Glomerular endothelial cell (primary cell): ENCODE results near the gene MGA. TPM values are rescaled to one million over a fixed set of nuclear protein-coding genes. Genes with fewer than 3 reads are reported as not detected.

Experiments
- total RNA-seq: library from RNA; depleted of rRNA; stranded (reverse); fragments of >200 nt; gene quantifications from 2 replicates; pipeline ENCODE4 v1.2.3, GENCODE V29; 2015

Gene MGA
- total RNA-seq, 1 donor from 2014 or later = 50.7 TPM

Other genes starting within 250 kb of the MGA start
- 27.4 and 34.7 TPM in 2 replicates for gene RTF1, start 243.3 kb upstream of the MGA start, total RNA-seq
- 2.1 and 5.0 TPM in 2 replicates for gene ITPKA, start 166.5 kb upstream of the MGA start, total RNA-seq
- gene LTK, start 146.6 kb upstream of the MGA start, total RNA-seq = 0.24 and 0.70 TPM in 2 replicates
- 27.6 and 33.5 TPM in 2 replicates for gene RPAP1, start 116.1 kb upstream of the MGA start, total RNA-seq
- gene TYRO3, start 101.2 kb upstream of the MGA start, total RNA-seq = 9.5 and 19.3 TPM in 2 replicates
- 21.4 and 27.4 TPM in 2 replicates for gene MAPKBP1, start 114.1 kb downstream of the MGA start, total RNA-seq
- 3.6 and 4.5 TPM in 2 replicates for gene JMJD7, start 167.7 kb downstream of the MGA start, total RNA-seq
- 0.48 and 0.58 TPM in 2 replicates for gene PLA2G4B, start 178.4 kb downstream of the MGA start, total RNA-seq
- 6.8 and 15.0 TPM in 2 replicates for gene SPTBN5, start 233.6 kb downstream of the MGA start, total RNA-seq